HG03060 (cell line): Measurements from ENCODE around the gene LECT2.

Source experiments
- ATAC-seq: cut with Tn5 transposase; IDR thresholded peaks from one replicate; pipeline ENCODE4 v1.9.1; 2021; ENCODE audit warnings: low read depth, moderate number of reproducible peaks; ENCODE audit not compliant: unreplicated experiment

The LECT2 gene

GRCh38 chr5:135979510-135979909 is 24.7 kb upstream of the LECT2 start:
- ATAC-seq: no peak

DNA sequence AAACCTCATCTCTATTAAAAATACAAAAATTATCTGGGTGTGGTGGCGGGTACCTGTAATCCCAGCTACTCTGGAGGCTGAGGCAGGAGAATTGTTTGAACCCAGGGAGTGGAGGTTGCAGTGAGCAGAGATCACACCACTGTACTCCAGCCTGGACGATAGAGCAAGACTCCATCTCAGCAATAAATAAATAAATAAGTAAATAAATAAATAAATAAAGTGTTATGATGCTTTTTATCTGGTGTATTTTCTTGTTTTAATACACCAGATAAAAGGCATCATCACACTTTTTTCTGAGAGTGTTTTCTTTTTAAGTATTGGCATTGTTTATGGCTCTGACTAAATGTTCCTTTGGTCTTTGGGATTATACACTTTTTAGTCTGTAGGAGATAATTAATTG is 24.2 kb upstream of the LECT2 start:
- ATAC-seq: no peak

- no peak for ATAC-seq
Observed at GRCh38 chr5:135978212-135978631, 23.4 kb upstream of the LECT2 start.

- ATAC-seq: no peak
Observed at GRCh38 chr5:135977375-135977928, 22.7 kb upstream of the LECT2 start.

- no peak for ATAC-seq
Observed at GRCh38 chr5:135976216-135976615, 21.4 kb upstream of the LECT2 start.

- no peak for ATAC-seq
Observed at GRCh38 chr5:135975122-135975521, 20.3 kb upstream of the LECT2 start.

GRCh38 chr5:135974021-135974600 is 19.3 kb upstream of the LECT2 start:
- ATAC-seq: no peak

DNA sequence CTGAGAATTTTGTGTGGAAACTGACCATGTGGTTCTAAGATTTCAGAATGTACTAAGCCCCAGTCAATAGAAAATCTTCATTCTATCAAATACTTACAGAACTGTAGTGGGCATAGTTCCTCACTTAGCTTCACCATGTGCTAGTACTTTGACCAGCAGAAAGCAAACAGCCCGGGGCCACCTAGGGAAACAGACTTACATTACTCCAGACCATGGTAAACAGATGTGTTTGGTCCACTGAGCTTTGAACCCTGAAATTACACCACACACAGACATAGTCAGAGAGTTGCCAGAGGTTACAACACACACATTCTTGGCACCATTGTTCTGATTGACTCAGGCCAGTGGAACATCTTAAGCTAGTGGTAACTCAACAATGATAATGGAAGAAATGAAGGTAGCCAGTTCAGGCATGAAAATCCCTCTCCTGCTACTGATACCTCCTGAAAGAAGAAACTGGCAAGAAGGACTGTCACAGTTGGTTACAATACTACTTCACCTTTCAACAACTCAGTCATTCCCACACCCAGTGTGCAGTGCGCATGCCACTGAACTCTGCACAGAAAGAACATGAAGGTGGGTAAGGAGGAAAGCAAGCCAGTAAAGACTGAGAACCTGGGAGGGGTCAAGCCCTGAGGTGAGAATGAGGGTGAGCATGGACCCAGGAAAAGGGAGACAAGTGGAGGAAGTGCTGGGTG is 18.7 kb upstream of the LECT2 start:
- no peak for ATAC-seq

DNA sequence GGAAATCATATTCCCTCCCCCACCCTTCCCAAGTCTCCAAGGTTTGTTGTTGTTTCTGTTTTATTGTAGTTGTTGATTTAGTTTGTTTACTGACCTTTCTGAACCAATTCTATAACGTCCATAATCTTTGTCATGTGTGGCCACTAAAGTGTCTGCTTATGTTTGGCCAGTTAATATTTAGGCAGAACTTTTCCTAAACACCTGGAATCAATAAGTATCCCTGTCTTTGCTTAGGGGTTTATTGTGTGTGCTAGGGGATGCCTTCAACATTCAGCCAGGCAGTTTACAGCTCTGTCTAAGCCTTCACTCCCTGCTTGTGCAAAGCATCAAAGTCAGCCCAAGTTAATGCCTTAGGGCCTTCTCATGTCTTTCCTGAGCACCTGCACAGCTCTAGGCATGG is 16.9 kb upstream of the LECT2 start:
- no peak for ATAC-seq

DNA sequence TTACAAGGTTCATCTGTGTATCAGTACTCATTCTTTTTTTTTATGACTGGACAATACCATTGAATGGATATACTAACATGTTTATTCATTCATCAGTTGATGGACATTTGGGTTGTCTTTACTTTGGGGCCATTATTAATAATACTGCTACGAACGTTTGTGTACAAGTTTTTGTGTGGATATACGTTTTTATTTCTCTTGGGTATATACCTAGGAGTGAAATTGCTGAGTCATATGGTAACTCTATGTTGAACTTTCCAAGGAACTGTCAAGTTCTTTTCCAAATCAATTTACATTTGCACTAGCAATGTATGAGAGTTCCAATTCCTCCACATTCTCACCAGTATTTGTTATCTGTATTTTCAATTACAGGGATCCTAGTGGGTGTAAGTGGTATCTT is 12.0 kb upstream of the LECT2 start:
- ATAC-seq: no peak

DNA sequence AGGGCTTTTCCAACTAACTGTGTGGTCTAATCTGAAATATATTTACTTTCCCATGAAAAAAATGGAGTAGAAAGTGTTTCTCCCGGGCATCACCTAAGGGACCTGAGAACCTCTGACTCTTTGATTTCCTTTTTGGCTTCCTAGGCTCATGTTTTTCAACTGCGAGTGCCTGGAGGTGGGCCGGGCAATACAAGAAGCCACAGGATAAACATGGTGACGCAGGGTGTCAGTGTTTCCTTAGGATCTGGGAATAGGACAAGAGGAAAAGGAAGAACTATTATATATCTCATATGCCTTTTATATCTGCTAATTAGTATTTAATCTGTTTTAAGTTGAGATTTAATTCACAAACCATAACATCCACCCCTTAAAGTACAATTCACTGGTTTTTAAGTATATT is 11.4 kb upstream of the LECT2 start:
- ATAC-seq: no peak

DNA sequence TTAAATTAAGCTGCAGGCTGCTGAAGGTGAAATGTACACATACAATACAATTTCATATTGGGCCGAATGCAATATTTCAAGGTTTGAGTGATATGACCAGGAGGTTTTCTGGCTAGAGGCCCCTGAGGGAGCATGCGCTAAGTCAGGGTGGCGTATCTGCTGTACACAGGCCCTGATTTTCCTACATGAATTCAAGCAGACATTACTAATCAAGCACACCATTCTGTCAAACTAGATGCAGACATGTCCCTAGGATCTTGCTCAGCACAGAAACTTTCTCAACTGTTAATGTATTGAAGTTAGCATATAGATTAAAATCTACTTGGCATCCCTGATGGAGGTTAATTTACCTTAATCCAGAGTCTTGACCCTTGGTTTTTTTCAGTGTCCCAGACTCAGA is 10.7 kb upstream of the LECT2 start:
- no peak for ATAC-seq

DNA sequence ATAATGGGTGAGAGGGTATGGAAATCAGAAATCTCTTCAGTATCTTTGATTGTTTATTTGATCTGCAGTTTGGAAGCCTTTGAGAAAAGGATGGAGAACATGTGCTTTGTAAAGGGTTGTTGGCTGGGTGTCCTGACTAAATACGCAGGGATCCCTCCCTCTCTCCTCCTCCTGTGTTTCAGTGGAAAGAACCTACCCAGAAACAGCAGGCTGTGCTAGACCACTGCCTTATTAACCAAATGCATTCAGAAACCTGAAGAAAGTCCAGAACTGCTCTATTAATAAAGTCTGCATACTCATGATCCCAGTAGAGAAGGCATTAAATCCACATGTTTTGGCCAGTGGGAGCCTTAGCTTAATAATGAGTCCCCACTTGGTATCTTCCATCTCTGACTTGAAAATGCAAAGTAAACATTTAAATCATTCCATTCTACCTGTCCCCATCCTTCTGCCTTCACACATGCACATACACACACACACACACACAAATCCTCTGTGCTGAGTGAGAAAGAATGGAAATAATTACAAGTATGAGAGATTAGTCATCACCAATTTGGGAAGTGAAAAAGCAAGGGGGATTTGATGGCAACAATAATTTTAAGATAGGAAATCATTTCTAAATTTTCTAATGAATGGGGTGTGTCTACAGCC is 10.0 kb upstream of the LECT2 start:
- no peak for ATAC-seq

DNA sequence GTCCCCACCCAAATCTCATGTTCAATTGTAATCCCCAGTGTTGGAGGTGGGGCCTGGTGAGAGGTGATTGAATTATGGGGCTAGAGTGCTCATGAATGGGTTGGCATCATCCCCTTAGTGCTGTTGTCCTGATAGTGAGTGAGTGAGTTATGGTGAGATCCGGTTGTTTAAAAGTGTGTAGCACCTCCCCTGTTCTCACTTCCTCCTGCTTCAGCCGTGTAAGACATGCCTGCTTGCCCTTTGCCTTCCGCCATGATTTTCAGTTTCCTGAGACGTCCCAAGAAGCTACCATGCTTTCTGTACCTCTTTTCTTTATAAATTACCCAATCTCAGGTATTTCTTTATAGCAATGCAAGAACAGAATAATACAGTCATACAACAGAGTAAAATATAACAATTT is 742 bp upstream of the LECT2 start:
- ATAC-seq: no peak

- ATAC-seq: no peak
Observed at GRCh38 chr5:135953850-135954249, 933 bp downstream of the LECT2 start.

GRCh38 chr5:135952683-135953082 is 2.1 kb downstream of the LECT2 start:
- no peak for ATAC-seq

- no peak for ATAC-seq
Observed at GRCh38 chr5:135951807-135952206, 3.0 kb downstream of the LECT2 start.

- no peak for ATAC-seq
Observed at GRCh38 chr5:135951257-135951656, 3.5 kb downstream of the LECT2 start.

GRCh38 chr5:135950611-135951010 is 4.2 kb downstream of the LECT2 start:
- ATAC-seq: no peak

- ATAC-seq: no peak
Observed at GRCh38 chr5:135944967-135945560, 9.7 kb downstream of the LECT2 start.

DNA sequence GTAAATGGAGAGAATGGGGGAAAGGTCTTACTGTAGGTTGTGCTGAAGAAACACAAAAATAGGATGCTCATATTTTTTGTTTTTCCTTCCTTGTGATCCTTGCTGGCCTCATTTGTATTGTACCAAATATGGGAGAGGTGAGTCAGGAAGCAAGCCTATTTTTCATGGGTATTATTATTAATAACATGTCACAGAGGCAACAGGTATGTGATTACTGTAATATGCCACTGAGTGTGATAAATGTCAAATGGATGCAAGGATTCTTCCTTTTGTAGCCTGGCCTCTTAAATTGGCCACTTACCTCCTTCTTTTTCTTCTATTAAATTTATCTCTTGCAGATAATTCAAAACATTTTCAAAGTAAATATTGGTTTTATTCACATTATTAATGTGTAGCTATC is 10.2 kb downstream of the LECT2 start:
- no peak for ATAC-seq
